HCT116 (cell line): ENCODE data around the gene UTP11. TPM values are rescaled to one million over a fixed set of nuclear protein-coding genes. Genes with fewer than 3 reads are reported as not detected.

Source experiments
- ATAC-seq: fragments of 200-7000 bp; cut with Tn5 transposase; 2 replicates; pipeline ENCODE4 v1.9.1; 2020; ENCODE audit warnings: mild to moderate bottlenecking, moderate library complexity
- BruUV-seq: library from RNA; stranded (reverse); fragments of 400-500 nt; replicated peaks from 2 replicates; lab custom pipeline; 2021; lab: Mats Ljungman, UMichigan
- CTCF ChIA-PET: fragments of 300-600 bp; sonication (Branson Sonifier 250); formaldehyde crosslinking; loops from one replicate; lab custom pipeline; 2021; ENCODE audit warnings: antibody characterized with exemption; lab: Charles Lee
- POLR2A ChIA-PET: fragments of 300-600, 350-600 bp; sonication (Branson Sonifier 250); formaldehyde crosslinking; loops from one replicate; lab custom pipeline; 2021; ENCODE audit warnings: antibody characterized with exemption; lab: Charles Lee
- RAD21 ChIA-PET, 2 experiments: fragments of 300-600 bp; sonication (Branson Sonifier 250); formaldehyde crosslinking; loops; one replicate each; lab custom pipeline; 2023; ENCODE audit warnings: low total read pairs in 2 of 2; ENCODE audit not compliant: uncharacterized antibody in 2 of 2, unreplicated experiment in 2 of 2, low non-redundant PET in 1 of 2; lab: Charles Lee
- DNase-seq: peaks from one replicate; pipeline ENCODE4 v3.0.0-alpha.2; 2010; ENCODE audit warnings: low read depth, low spot score
- H2AFZ ChIP-seq: fragments of 200-600 bp; shearing (Covaris generic), sonication (generic); 2 replicates; pipeline ENCODE4 v1.6.1; 2017; ENCODE audit warnings: low read depth, mixed run types, mixed read lengths, antibody characterized with exemption, low read length; ENCODE audit not compliant: poor library complexity, severe bottlenecking
- H3K27ac ChIP-seq: 2 replicates; pipeline ENCODE4 v1.5.1; 2012; ENCODE audit warnings: low read depth, low read length
- H3K27me3 ChIP-seq: fragments of 200-600 bp; sonication (generic); 2 replicates; pipeline ENCODE4 v1.6.1; 2016; ENCODE audit warnings: mixed run types, low read length, mixed read lengths; ENCODE audit not compliant: insufficient read depth
- H3K36me3 ChIP-seq, 2 experiments: fragments of 200-500 bp in 1 of 2; fragments of 200-600 bp in 1 of 2; sonication (Bioruptor generic) in 1 of 2; sonication (generic) in 1 of 2; 2 replicates each; pipeline versions ENCODE4 v1.5.1 to v1.6.1; 2014 to 2016; ENCODE audit warnings: low read length in 2 of 2, inconsistent platforms in 1 of 2, mixed read lengths in 1 of 2, mixed run types in 1 of 2; ENCODE audit not compliant: insufficient read depth in 2 of 2, control insufficient read depth in 1 of 2
- H3K4me1 ChIP-seq, 2 experiments: fragments of 200-600 bp in 1 of 2; sonication (generic) in 1 of 2; 2 replicates each; pipeline versions ENCODE4 v1.5.1 to v1.6.1; 2012 to 2017; ENCODE audit warnings: low read length in 2 of 2, inconsistent platforms in 1 of 2, mild to moderate bottlenecking in 1 of 2, mixed read lengths in 1 of 2, mixed run types in 1 of 2, moderate library complexity in 1 of 2; ENCODE audit not compliant: insufficient read depth in 2 of 2, control insufficient read depth in 1 of 2
- H3K4me2 ChIP-seq: fragments of 200-600 bp; sonication (generic); 2 replicates; pipeline ENCODE4 v1.6.1; 2017; ENCODE audit warnings: mixed run types, low read length, mixed read lengths
- H3K4me3 ChIP-seq, 2 experiments: fragments of 200-600 bp in 1 of 2; sonication (generic) in 1 of 2; replicated peaks in 1 of 2; 2 replicates each; pipeline ENCODE4 v1.5.1; 2011 to 2016; ENCODE audit warnings: low read length in 2 of 2, control low read depth in 1 of 2, low read depth in 1 of 2, mild to moderate bottlenecking in 1 of 2, mixed read lengths in 1 of 2, mixed run types in 1 of 2
- H3K79me2 ChIP-seq: fragments of 200-600 bp; sonication (generic); 2 replicates; pipeline ENCODE4 v1.6.1; 2017; ENCODE audit warnings: mild to moderate bottlenecking, mixed run types, low read length, moderate library complexity, mixed read lengths; ENCODE audit not compliant: insufficient read depth
- H3K9ac ChIP-seq: fragments of 200-600 bp; sonication (generic); 2 replicates; pipeline ENCODE4 v1.6.1; 2016; ENCODE audit warnings: low read length, mixed read lengths
- H3K9me2 ChIP-seq: fragments of 200-600 bp; sonication (generic), shearing (Covaris generic); 2 replicates; pipeline ENCODE4 v1.6.1; 2017; ENCODE audit warnings: mixed run types, mild to moderate bottlenecking, moderate library complexity; ENCODE audit not compliant: insufficient read depth
- H3K9me3 ChIP-seq, 2 experiments: fragments of 200-500 bp in 1 of 2; fragments of 200-600 bp in 1 of 2; sonication (Bioruptor generic) in 1 of 2; sonication (generic) in 1 of 2; 2 replicates each; pipeline ENCODE4 v1.6.1; 2014 to 2017; ENCODE audit warnings: low read length in 2 of 2, mixed read lengths in 2 of 2, inconsistent platforms in 1 of 2, low read depth in 1 of 2, mild to moderate bottlenecking in 1 of 2, mixed run types in 1 of 2, moderate library complexity in 1 of 2; ENCODE audit not compliant: control insufficient read depth in 1 of 2, insufficient read depth in 1 of 2
- H4K20me1 ChIP-seq: fragments of 200-600 bp; sonication (generic), shearing (Covaris generic); 2 replicates; pipeline ENCODE4 v1.6.1; 2017; ENCODE audit warnings: mixed run types, mild to moderate bottlenecking, moderate library complexity; ENCODE audit not compliant: insufficient read depth
- CBX3 ChIP-seq: IDR thresholded peaks from 2 replicates; pipeline ENCODE4 v1.6.1; 2012; ENCODE audit warnings: low read depth
- CEBPB ChIP-seq: IDR thresholded peaks from 2 replicates; pipeline ENCODE4 v1.6.1; 2012; ENCODE audit warnings: low read depth
- EGR1 ChIP-seq: IDR thresholded peaks from 2 replicates; pipeline ENCODE4 v1.6.1; 2012; ENCODE audit warnings: low read depth
- ELF1 ChIP-seq: IDR thresholded peaks from 2 replicates; pipeline ENCODE4 v1.6.1; 2012; ENCODE audit warnings: low read depth, borderline replicate concordance
- EZH2 ChIP-seq: fragments of 200-600 bp; sonication (generic); IDR thresholded peaks from 2 replicates; pipeline ENCODE4 v1.6.1; 2017; ENCODE audit warnings: antibody characterized with exemption, mixed run types
- EZH2phosphoT487 ChIP-seq: fragments of 200-600 bp; IDR thresholded peaks from 2 replicates; pipeline ENCODE4 v1.6.1; 2018; ENCODE audit warnings: antibody characterized with exemption, borderline replicate concordance
- FOSL1 ChIP-seq: IDR thresholded peaks from 2 replicates; pipeline ENCODE4 v1.6.1; 2012; ENCODE audit warnings: low read depth
- JUND ChIP-seq: IDR thresholded peaks from 2 replicates; pipeline ENCODE4 v1.6.1; 2012
- MAX ChIP-seq: IDR thresholded peaks from 2 replicates; pipeline ENCODE4 v1.6.1; 2012
- POLR2A ChIP-seq: IDR thresholded peaks from 2 replicates; pipeline ENCODE4 v1.7.0; 2011; ENCODE audit warnings: borderline replicate concordance; ENCODE audit not compliant: insufficient read depth, insufficient read length; ENCODE audit errors: extremely low read depth
- POLR2AphosphoS5 ChIP-seq: IDR thresholded peaks from 2 replicates; pipeline ENCODE4 v1.6.1; 2011; ENCODE audit warnings: mild to moderate bottlenecking, low read depth, low read length, moderate library complexity
- RAD21 ChIP-seq: IDR thresholded peaks from 2 replicates; pipeline ENCODE4 v1.6.1; 2012; ENCODE audit warnings: low read depth, mild to moderate bottlenecking
- SP1 ChIP-seq: IDR thresholded peaks from 2 replicates; pipeline ENCODE4 v1.6.1; 2012; ENCODE audit warnings: low read depth
- SRF ChIP-seq: IDR thresholded peaks from 2 replicates; pipeline ENCODE4 v1.6.1; 2012; ENCODE audit warnings: low read depth
- TCF7L2 ChIP-seq: IDR thresholded peaks from 2 replicates; pipeline ENCODE4 v1.7.0; 2011; ENCODE audit warnings: borderline replicate concordance, inconsistent platforms; ENCODE audit not compliant: insufficient read depth, insufficient read length; ENCODE audit errors: extremely low read depth
- YY1 ChIP-seq: IDR thresholded peaks from 2 replicates; pipeline ENCODE4 v1.6.1; 2011; ENCODE audit warnings: low read length, low read depth, moderate library complexity, mild to moderate bottlenecking; ENCODE audit not compliant: insufficient replicate concordance; ENCODE audit errors: extremely low read depth
- ZBTB33 ChIP-seq: IDR thresholded peaks from 2 replicates; pipeline ENCODE4 v1.6.1; 2011; ENCODE audit warnings: mild to moderate bottlenecking, low read length, moderate library complexity; ENCODE audit not compliant: insufficient replicate concordance; ENCODE audit errors: extremely low read depth
- ZFX ChIP-seq: fragments of 450-650 bp; IDR thresholded peaks from 2 replicates; pipeline ENCODE4 v1.6.1; 2017
- intact Hi-C: fragments of 100-400 bp; cut with micrococcal nuclease; formaldehyde crosslinking; loops from 2 replicates; pipeline ENCODE4 v1.10.0; 2022
- total RNA-seq: library from RNA; stranded (reverse); gene quantifications from one replicate; pipeline ENCODE4 v1.2.1, GENCODE V29; 2021; ENCODE audit not compliant: unreplicated experiment
- TF ChIP-seq, protein P1 (sequence below): IDR thresholded peaks from 2 replicates; pipeline ENCODE4 v1.6.1; 2012; ENCODE audit warnings: low read depth
- TF ChIP-seq, protein P2 (sequence below): IDR thresholded peaks from 2 replicates; pipeline ENCODE4 v1.6.1; 2012

The UTP11 gene
- total RNA-seq, 1 experiment from 2014 or later = 47.5 TPM

GRCh38 chr1:38055965-38056364, 43.4 kb downstream of the UTP11 start:
- Histone ChIP-seq H3K27me3 (no peaks in the 10 kb centered on the region), H3K4me3 (no peak overlapping the region), H3K36me3 (no peaks in the 10 kb centered on the region), H4K20me1 (no peaks in the 10 kb centered on the region), H3K9me3 (no peaks in the 10 kb centered on the region), H2AFZ (no peak overlapping the region), H3K9ac (no peak overlapping the region), H3K79me2 (no peaks in the 10 kb centered on the region), H3K4me2 (no peak overlapping the region), H3K27ac (no peak overlapping the region), H3K9me2 (no peaks in the 10 kb centered on the region), H3K4me1 (peaks cover 2 to 11% of the 10 kb centered on the region in 2 experiments; a peak in 2 of 4 replicates)
- ATAC-seq (no peak), DNase-seq (no peak)
- POLR2A ChIA-PET = no interaction called here
- TF ChIP-seq EZH2 = no peak
- no peak for TF ChIP-seq TCF7L2
- no peak for TF ChIP-seq YY1
- no peak for TF ChIP-seq JUND
- TF ChIP-seq MAX = no peak
- TF ChIP-seq ZBTB33 = no peak
- TF ChIP-seq POLR2AphosphoS5 = no peak
- TF ChIP-seq SRF = no peak
- no peak for TF ChIP-seq SP1
- TF ChIP-seq EZH2phosphoT487 = no peak
- TF ChIP-seq CEBPB = no peak
- TF ChIP-seq, protein P1, sequence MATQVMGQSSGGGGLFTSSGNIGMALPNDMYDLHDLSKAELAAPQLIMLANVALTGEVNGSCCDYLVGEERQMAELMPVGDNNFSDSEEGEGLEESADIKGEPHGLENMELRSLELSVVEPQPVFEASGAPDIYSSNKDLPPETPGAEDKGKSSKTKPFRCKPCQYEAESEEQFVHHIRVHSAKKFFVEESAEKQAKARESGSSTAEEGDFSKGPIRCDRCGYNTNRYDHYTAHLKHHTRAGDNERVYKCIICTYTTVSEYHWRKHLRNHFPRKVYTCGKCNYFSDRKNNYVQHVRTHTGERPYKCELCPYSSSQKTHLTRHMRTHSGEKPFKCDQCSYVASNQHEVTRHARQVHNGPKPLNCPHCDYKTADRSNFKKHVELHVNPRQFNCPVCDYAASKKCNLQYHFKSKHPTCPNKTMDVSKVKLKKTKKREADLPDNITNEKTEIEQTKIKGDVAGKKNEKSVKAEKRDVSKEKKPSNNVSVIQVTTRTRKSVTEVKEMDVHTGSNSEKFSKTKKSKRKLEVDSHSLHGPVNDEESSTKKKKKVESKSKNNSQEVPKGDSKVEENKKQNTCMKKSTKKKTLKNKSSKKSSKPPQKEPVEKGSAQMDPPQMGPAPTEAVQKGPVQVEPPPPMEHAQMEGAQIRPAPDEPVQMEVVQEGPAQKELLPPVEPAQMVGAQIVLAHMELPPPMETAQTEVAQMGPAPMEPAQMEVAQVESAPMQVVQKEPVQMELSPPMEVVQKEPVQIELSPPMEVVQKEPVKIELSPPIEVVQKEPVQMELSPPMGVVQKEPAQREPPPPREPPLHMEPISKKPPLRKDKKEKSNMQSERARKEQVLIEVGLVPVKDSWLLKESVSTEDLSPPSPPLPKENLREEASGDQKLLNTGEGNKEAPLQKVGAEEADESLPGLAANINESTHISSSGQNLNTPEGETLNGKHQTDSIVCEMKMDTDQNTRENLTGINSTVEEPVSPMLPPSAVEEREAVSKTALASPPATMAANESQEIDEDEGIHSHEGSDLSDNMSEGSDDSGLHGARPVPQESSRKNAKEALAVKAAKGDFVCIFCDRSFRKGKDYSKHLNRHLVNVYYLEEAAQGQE = no peak
- TF ChIP-seq CBX3 = no peak
- no peak for TF ChIP-seq EGR1
- TF ChIP-seq ELF1 = no peak
- no peak for TF ChIP-seq ZFX
- TF ChIP-seq RAD21 = no peak
- no peak for TF ChIP-seq POLR2A
- no peak for TF ChIP-seq FOSL1
- TF ChIP-seq, protein P2, sequence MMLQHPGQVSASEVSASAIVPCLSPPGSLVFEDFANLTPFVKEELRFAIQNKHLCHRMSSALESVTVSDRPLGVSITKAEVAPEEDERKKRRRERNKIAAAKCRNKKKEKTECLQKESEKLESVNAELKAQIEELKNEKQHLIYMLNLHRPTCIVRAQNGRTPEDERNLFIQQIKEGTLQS = no peak
- CTCF ChIA-PET = no interaction called here
- BruUV-seq = no TSS peak
- RAD21 ChIA-PET = no interaction called here
- intact Hi-C loops = no loop called here
